ENCODE measurements around the gene OAS1. TPM values are rescaled to one million over a fixed set of nuclear protein-coding genes. Genes with fewer than 3 reads are reported as not detected.

The OAS1 gene
- total and polyA plus RNA-seq, 9 of the 15 experiments (the other 6 are each of a cell fraction or from before 2014, with no cell fraction given) = 0.06 to 0.25 TPM; not detected in 7

DNA sequence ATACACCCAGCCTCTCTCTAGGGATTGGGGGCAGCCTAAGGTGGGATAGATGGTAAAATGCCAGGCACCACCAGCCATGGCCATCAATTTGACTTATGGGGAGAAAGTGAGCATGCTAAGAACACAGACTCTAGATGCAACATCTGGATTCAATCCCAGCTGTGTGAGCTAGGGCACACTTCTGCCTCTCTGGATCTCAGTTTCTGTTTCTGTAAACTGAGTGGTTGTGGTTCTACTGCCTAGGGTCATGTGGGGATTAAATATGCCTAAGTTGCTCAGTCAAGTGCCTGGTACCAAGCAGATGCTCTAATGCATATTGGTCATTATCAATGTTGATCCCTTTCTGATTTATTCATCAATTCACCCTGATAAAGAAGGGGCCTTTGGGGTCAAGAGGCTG is 12.6 kb upstream of the OAS1 start:
- in situ Hi-C loops (cut with MboI) (no loop called here), intact Hi-C loops (cut with micrococcal nuclease) (no loop called here)
- no peak for TF ChIP-seq RB1 (IDR thresholded peaks at IDR 0.05; ENCODE audit: low read depth)
- Histone ChIP-seq H3K4me1 (replicated peaks in 1 of 2; ENCODE audit: control insufficient read depth in 2 of 2, insufficient read depth in 2 of 2, low read length in 2 of 2) (no peaks in the 10 kb centered on the region), H3K27me3 (ENCODE audit: control insufficient read depth in 2 of 2, insufficient read depth in 2 of 2, low read length in 2 of 2) (peaks cover 2 to 11% of the 10 kb centered on the region in 2 experiments; a peak in 2 of 5 replicates), H3K4me3 (no peak overlapping the region), H4K20me1 (replicated peaks; ENCODE audit: control insufficient read depth, insufficient read depth, low read length) (no peaks in the 10 kb centered on the region; the same call in 1 of the 2 replicates), H3K9me1 (ENCODE audit: control insufficient read depth, insufficient read depth, low read length) (no peaks in the 10 kb centered on the region), H3K36me3 (ENCODE audit: control insufficient read depth, insufficient read depth, low read length) (no peaks in the 10 kb centered on the region), H2AFZ (ENCODE audit: low read depth, low read length) (no peak overlapping the region), H3K4me2 (ENCODE audit: insufficient read depth, low read length) (no peak overlapping the region), H3K9ac (ENCODE audit: insufficient read depth in 1 of 2, low read depth in 2 of 2, low read length in 2 of 2) (no peak overlapping the region), H3K79me2 (ENCODE audit: control insufficient read depth, insufficient read depth, low read length) (no peaks in the 10 kb centered on the region), H3K9me3 (replicated peaks; ENCODE audit: control insufficient read depth, insufficient read depth, low read depth, low read length) (no peaks in the 10 kb centered on the region), H3K27ac (ENCODE audit: extremely low read depth, low read depth, low read length) (no peak overlapping the region)
- POLR2A ChIA-PET = no interaction called here
- CTCF ChIA-PET (ENCODE audit: low intra/inter-chr PET ratio) = no interaction called here
- no TSS peak for BruUV-seq (replicated peaks)
- FAIRE-seq = no peak
- no peak for ATAC-seq
- no peak for DNase-seq (ENCODE audit: extremely low read depth in 1 of 4, low spot score in 3 of 4)

DNA sequence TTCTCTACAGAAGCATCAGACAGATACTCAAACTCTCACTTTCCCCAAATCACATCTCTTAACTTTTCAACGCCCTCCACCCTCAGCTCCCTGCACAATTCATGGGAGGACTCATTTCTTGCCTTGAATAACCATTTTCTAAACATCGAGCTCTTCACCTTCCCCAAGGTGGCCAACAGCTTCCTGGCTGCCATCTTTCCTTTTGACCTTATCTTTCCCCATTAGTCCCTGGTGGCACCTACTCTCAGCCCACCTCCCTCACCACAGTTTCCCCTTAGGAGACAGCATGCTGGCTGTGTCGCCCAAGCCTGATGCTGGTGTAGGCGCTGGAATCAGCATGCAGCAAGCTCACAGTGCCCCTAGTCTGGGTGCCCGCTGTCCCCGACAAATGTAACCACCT is 8.4 kb upstream of the OAS1 start:
- ChIA-PET CTCF (ENCODE audit: low intra/inter-chr PET ratio) (no interaction called here), POLR2A (interaction anchor here (1.5 kb wide), 1 partner anchor 15 kb away, joined by 3 read pairs; no protein-coding TSS in a partner anchor)
- Histone ChIP-seq H2AFZ (ENCODE audit: low read depth, low read length) (no peak overlapping the region), H3K4me1 (replicated peaks in 1 of 2; ENCODE audit: control insufficient read depth in 2 of 2, insufficient read depth in 2 of 2, low read length in 2 of 2) (no peaks in the 10 kb centered on the region), H4K20me1 (replicated peaks; ENCODE audit: control insufficient read depth, insufficient read depth, low read length) (no peaks in the 10 kb centered on the region; the same call in 1 of the 2 replicates), H3K4me2 (ENCODE audit: insufficient read depth, low read length) (no peak overlapping the region), H3K27ac (ENCODE audit: extremely low read depth, low read depth, low read length) (no peak overlapping the region), H3K9ac (ENCODE audit: insufficient read depth in 1 of 2, low read depth in 2 of 2, low read length in 2 of 2) (no peak overlapping the region), H3K36me3 (ENCODE audit: control insufficient read depth, insufficient read depth, low read length) (no peaks in the 10 kb centered on the region), H3K9me3 (replicated peaks; ENCODE audit: control insufficient read depth, insufficient read depth, low read depth, low read length) (no peaks in the 10 kb centered on the region), H3K79me2 (ENCODE audit: control insufficient read depth, insufficient read depth, low read length) (no peaks in the 10 kb centered on the region), H3K27me3 (ENCODE audit: control insufficient read depth in 2 of 2, insufficient read depth in 2 of 2, low read length in 2 of 2) (peaks cover 2 to 11% of the 10 kb centered on the region in 2 experiments; a peak in 2 of 5 replicates), H3K4me3 (no peak overlapping the region), H3K9me1 (ENCODE audit: control insufficient read depth, insufficient read depth, low read length) (no peaks in the 10 kb centered on the region)
- DNase-seq (ENCODE audit: extremely low read depth in 1 of 4, low spot score in 3 of 4) = no peak
- BruUV-seq (replicated peaks) = no TSS peak
- in situ Hi-C loops (cut with MboI) = no loop called here
- FAIRE-seq = no peak
- intact Hi-C loops (cut with micrococcal nuclease) = no loop called here
- ATAC-seq = no peak
- WGBS (ENCODE audit: insufficient coverage, low coverage, missing lambda C conversion rate) = under 1% methylated on average over 6 of the region's 6 CpGs
- TF ChIP-seq CHD4 (IDR thresholded peaks at IDR 0.05; ENCODE audit: insufficient read depth, insufficient replicate concordance, low read depth, low read length, poor library complexity, severe bottlenecking) = no peak
- TF ChIP-seq MAX (CRISPR knock-in tag; IDR thresholded peaks at IDR 0.05) = no peak
- no peak for TF ChIP-seq ZNF274 (IDR thresholded peaks at IDR 0.05; ENCODE audit: borderline replicate concordance, low read depth, low read length)
- TF ChIP-seq, protein P1, sequence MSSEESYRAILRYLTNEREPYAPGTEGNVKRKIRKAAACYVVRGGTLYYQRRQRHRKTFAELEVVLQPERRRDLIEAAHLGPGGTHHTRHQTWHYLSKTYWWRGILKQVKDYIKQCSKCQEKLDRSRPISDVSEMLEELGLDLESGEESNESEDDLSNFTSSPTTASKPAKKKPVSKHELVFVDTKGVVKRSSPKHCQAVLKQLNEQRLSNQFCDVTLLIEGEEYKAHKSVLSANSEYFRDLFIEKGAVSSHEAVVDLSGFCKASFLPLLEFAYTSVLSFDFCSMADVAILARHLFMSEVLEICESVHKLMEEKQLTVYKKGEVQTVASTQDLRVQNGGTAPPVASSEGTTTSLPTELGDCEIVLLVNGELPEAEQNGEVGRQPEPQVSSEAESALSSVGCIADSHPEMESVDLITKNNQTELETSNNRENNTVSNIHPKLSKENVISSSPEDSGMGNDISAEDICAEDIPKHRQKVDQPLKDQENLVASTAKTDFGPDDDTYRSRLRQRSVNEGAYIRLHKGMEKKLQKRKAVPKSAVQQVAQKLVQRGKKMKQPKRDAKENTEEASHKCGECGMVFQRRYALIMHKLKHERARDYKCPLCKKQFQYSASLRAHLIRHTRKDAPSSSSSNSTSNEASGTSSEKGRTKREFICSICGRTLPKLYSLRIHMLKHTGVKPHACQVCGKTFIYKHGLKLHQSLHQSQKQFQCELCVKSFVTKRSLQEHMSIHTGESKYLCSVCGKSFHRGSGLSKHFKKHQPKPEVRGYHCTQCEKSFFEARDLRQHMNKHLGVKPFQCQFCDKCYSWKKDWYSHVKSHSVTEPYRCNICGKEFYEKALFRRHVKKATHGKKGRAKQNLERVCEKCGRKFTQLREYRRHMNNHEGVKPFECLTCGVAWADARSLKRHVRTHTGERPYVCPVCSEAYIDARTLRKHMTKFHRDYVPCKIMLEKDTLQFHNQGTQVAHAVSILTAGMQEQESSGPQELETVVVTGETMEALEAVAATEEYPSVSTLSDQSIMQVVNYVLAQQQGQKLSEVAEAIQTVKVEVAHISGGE (CRISPR knock-in tag; IDR thresholded peaks at IDR 0.05) = no peak
- no peak for TF ChIP-seq JUND (IDR thresholded peaks at IDR 0.05; ENCODE audit: borderline replicate concordance, low read depth, low read length)
- no peak for TF ChIP-seq JUND (tag; IDR thresholded peaks at IDR 0.05; ENCODE audit: borderline replicate concordance, low read depth, low read length)
- TF ChIP-seq ZC3H4 (CRISPR knock-in tag; IDR thresholded peaks at IDR 0.05; ENCODE audit: borderline replicate concordance) = no peak
- no peak for TF ChIP-seq TCF7L2 (IDR thresholded peaks at IDR 0.05; ENCODE audit: low read depth, low read length)
- TF ChIP-seq MIER1 (IDR thresholded peaks at IDR 0.05; ENCODE audit: low read depth) = no peak
- TF ChIP-seq DLX4 (CRISPR knock-in tag; IDR thresholded peaks at IDR 0.05) = no peak
